GM12891 (cell line): Measurements from ENCODE around the gene TSPYL6.

ENCODE experiments used
- POLR2A ChIP-seq: IDR thresholded peaks from 2 replicates; pipeline ENCODE4 v1.6.1; 2011; ENCODE audit warnings: low read depth, low read length, control low read depth
- POLR2AphosphoS5 ChIP-seq: IDR thresholded peaks from 2 replicates; pipeline ENCODE4 v1.6.1; 2011; ENCODE audit warnings: low read depth, low read length, control low read depth
- TAF1 ChIP-seq: IDR thresholded peaks from 2 replicates; pipeline ENCODE4 v1.6.1; 2011; ENCODE audit warnings: low read depth, low read length, control low read depth

DNA sequence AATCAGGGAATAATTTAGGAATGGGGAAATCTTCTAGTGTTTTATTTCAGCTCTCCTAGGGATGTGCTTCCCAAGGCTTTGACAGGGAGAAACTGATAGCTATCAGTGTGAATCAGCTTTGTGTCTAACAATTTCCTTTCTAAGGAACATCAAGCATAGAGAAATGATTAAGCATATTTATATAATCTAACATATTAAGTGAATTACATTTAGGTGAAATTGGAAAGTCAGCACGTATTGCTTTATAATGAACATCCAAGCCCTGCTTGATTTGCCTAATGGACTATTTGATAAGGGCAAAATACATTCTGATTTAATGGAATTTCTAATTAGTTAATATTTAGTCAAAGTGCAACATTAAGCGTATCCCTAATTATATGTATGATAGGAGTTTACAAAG, 19.5 kb upstream of the TSPYL6 start:
- TF ChIP-seq POLR2AphosphoS5 (no peak), TAF1 (no peak), POLR2A (no peak)
